Gastrocnemius medialis (tissue), 4 donors: ENCODE data around the gene DUS1L. TPM values are rescaled to one million over a fixed set of nuclear protein-coding genes. Genes with fewer than 3 reads are reported as not detected.

Source experiments
- ATAC-seq, 2 donors: fragments of 150-250 bp; one replicate each; pipeline ENCODE4 v1.9.1; 2016
- DNase-seq, 2 donors: peaks; one replicate each; pipeline ENCODE4 v3.0.0-alpha.2; 2019
- H3K27ac ChIP-seq, 4 donors: fragments of 200-600 bp; sonication (generic); 1 replicate in 1 of 4; 2 replicates in 3 of 4; pipeline ENCODE4 v1.5.1; 2016 to 2018; ENCODE audit warnings: mild to moderate bottlenecking in 2 of 4, moderate library complexity in 1 of 4
- H3K27me3 ChIP-seq, 3 donors: fragments of 200-600 bp; sonication (generic) in 2 of 3; 1 replicate in 1 of 3; 2 replicates in 2 of 3; pipeline versions ENCODE4 v1.5.1 to v1.6.0; 2016 to 2019; ENCODE audit warnings: mild to moderate bottlenecking in 1 of 3, moderate library complexity in 1 of 3
- H3K36me3 ChIP-seq, 2 donors: fragments of 200-600 bp; sonication (generic) in 1 of 2; one replicate each; pipeline ENCODE4 v1.5.1; 2017 to 2018
- H3K4me1 ChIP-seq, 2 donors: fragments of 200-600 bp; sonication (generic) in 1 of 2; one replicate each; pipeline ENCODE4 v1.5.1; 2016 to 2017; ENCODE audit warnings: mild to moderate bottlenecking in 2 of 2
- H3K4me3 ChIP-seq, 4 donors: fragments of 200-600 bp; sonication (generic) in 3 of 4; 1 replicate in 1 of 4; 2 replicates in 3 of 4; pipeline ENCODE4 v1.5.1; 2016 to 2019; ENCODE audit warnings: mild to moderate bottlenecking in 2 of 4
- H3K9me3 ChIP-seq, 3 donors: fragments of 200-600 bp; sonication (generic) in 2 of 3; 1 replicate in 1 of 3; 2 replicates in 2 of 3; pipeline ENCODE4 v1.5.1; 2016 to 2019
- CTCF ChIP-seq, 5 experiments: fragments of 450-650 bp in 3 of 5; fragments of 200-600 bp in 2 of 5; sonication (generic) in 2 of 5; IDR thresholded peaks in 4 of 5; conservative IDR thresholded peaks in 1 of 5; 1 replicate in 4 of 5; 2 replicates in 1 of 5; pipeline ENCODE4 v1.5.1; 2016 to 2019; ENCODE audit warnings: antibody characterized with exemption in 5 of 5, mild to moderate bottlenecking in 3 of 5, moderate library complexity in 3 of 5
- POLR2A ChIP-seq, 2 donors: fragments of 450-650 bp; IDR thresholded peaks; one replicate each; pipeline ENCODE4 v1.6.1; 2017; ENCODE audit warnings: antibody characterized with exemption in 2 of 2, mild to moderate bottlenecking in 2 of 2, moderate library complexity in 2 of 2
- in situ Hi-C, 4 donors: fragments of 200-750 bp; cut with MboI; loops; one replicate each; pipeline versions ENCODE4 v1.15.0 to v1.8.0; 2017; ENCODE audit warnings: low sequenced_read_pairs in 4 of 4
- intact Hi-C: fragments of 100-400 bp; cut with DNase I; formaldehyde crosslinking; loops from one replicate; pipeline ENCODE4 v1.15.1; 2023; ENCODE audit warnings: low total_unique reads
- total RNA-seq, 4 donors: library from RNA; depleted of rRNA; stranded (reverse); fragments of >200 nt; gene quantifications; one replicate each; pipeline versions ENCODE4 v1.1.0 to v1.2.3, GENCODE V29; 2016

Gene DUS1L
- total RNA-seq, 4 donors from 2014 or later: 54.6 to 119 (median 83.2) TPM

- no peaks in the 10 kb centered on the region for H3K9me3 ChIP-seq
- H3K27me3 ChIP-seq: no peaks in the 10 kb centered on the region
- ATAC-seq (no peak), DNase-seq (no peak)
- TF ChIP-seq POLR2A (IDR thresholded peaks at IDR 0.05) (no peak), CTCF (IDR thresholded peaks at IDR 0.05 in 4 of 5, conservative IDR thresholded peaks at IDR 0.05 in 1 of 5) (no peak)
- H3K36me3 ChIP-seq: peaks cover 0 to 37% of the 10 kb centered on the region in 2 donors
- peaks cover 30 to 32% of the 10 kb centered on the region in 2 donors for H3K4me1 ChIP-seq
- peak overlapping the region; percentile 61 to 93 (median 72) for H3K4me3 ChIP-seq
- peak overlapping the region; percentile 81 to 96 (median 88) for H3K27ac ChIP-seq
- in situ Hi-C loops: no loop called here
- intact Hi-C loops: loop anchor here (5.0 kb wide), 2 partner anchors 45 to 55 kb away; partner anchors contain the start of genes GPS1 and RFNG
Measured at GRCh38 chr17:82097184-82097918, 31.7 kb upstream of the DUS1L start.

- intact Hi-C loops: loop anchor here (5.0 kb wide), 2 partner anchors 44 to 56 kb away; partner anchors contain the start of genes GPS1 and RFNG
- peak overlapping the region; percentile 61 to 93 (median 72) for H3K4me3 ChIP-seq
Measured at GRCh38 chr17:82096709-82097183, 31.1 kb upstream of the DUS1L start.

GRCh38 chr17:82095777-82096708, 30.4 kb upstream of the DUS1L start:
- H3K4me3 ChIP-seq: peak overlapping the region; percentile 61 to 93 (median 72)
- no peak overlapping the region for H3K27ac ChIP-seq
- H3K27me3 ChIP-seq: no peaks in the 10 kb centered on the region
- intact Hi-C loops (loop anchor here (5.0 kb wide), 2 partner anchors 44 to 56 kb away; partner anchors contain the start of genes GPS1 and RFNG), in situ Hi-C loops (no loop called here)
- no peak for TF ChIP-seq CTCF (IDR thresholded peaks at IDR 0.05 in 4 of 5, conservative IDR thresholded peaks at IDR 0.05 in 1 of 5)
- no peak for TF ChIP-seq POLR2A (IDR thresholded peaks at IDR 0.05)
- ATAC-seq (no peak), DNase-seq (no peak)
- no peaks in the 10 kb centered on the region for H3K9me3 ChIP-seq
- H3K36me3 ChIP-seq: peaks cover 0 to 50% of the 10 kb centered on the region in 2 donors
- peaks cover 22 to 24% of the 10 kb centered on the region in 2 donors for H3K4me1 ChIP-seq

More at GRCh38 chr17:82096709-82097183, 31.1 kb upstream of the DUS1L start:
- TF ChIP-seq POLR2A (IDR thresholded peaks at IDR 0.05): no peak
- TF ChIP-seq CTCF (IDR thresholded peaks at IDR 0.05 in 4 of 5, conservative IDR thresholded peaks at IDR 0.05 in 1 of 5): no peak
- Histone ChIP-seq H3K9me3 (no peaks in the 10 kb centered on the region), H3K27me3 (no peaks in the 10 kb centered on the region), H3K36me3 (peaks cover 0 to 43% of the 10 kb centered on the region in 2 donors), H3K4me1 (peaks cover 27 to 30% of the 10 kb centered on the region in 2 donors), H3K27ac (peak overlapping the region in 3 of 4 donors; percentile 81 to 96 (median 82))
- ATAC-seq: no peak
- in situ Hi-C loops: no loop called here
- DNase-seq: no peak

GRCh38 chr17:82094931-82095776, 29.6 kb upstream of the DUS1L start:
- in situ Hi-C loops: no loop called here

More at GRCh38 chr17:82094931-82095776, 29.6 kb upstream of the DUS1L start:
- ATAC-seq (no peak), DNase-seq (no peak)
- no peaks in the 10 kb centered on the region for H3K27me3 ChIP-seq
- no peak overlapping the region for H3K27ac ChIP-seq
- intact Hi-C loops: loop anchor here (5.0 kb wide), 2 partner anchors 43 to 57 kb away; partner anchors contain the start of genes GPS1 and RFNG
- peaks cover 0 to 59% of the 10 kb centered on the region in 2 donors for H3K36me3 ChIP-seq
- TF ChIP-seq POLR2A (IDR thresholded peaks at IDR 0.05): no peak
- TF ChIP-seq CTCF (IDR thresholded peaks at IDR 0.05 in 4 of 5, conservative IDR thresholded peaks at IDR 0.05 in 1 of 5): no peak
- peaks cover 15 to 19% of the 10 kb centered on the region in 2 donors for H3K4me1 ChIP-seq
- H3K9me3 ChIP-seq: no peaks in the 10 kb centered on the region
- H3K4me3 ChIP-seq: no peak overlapping the region
